ENCODE data around the gene BNC2. TPM values are rescaled to one million over a fixed set of nuclear protein-coding genes. Genes with fewer than 3 reads are reported as not detected.
"Not testable (repeated sequence)": the region's sequence is repeated elsewhere in the genome, so short reads cannot be mapped to it uniquely, and the experiment has no call there.

BNC2 gene
- total and polyA plus RNA-seq, 2 of the 4 experiments (the other 2 are of a cell fraction), result 15.5 to 45.2 TPM

- no CpG with 5 or more reads among the region's 6 CpGs for WGBS, 2 experiments (ENCODE audit: extremely low coverage in 2 of 2, insufficient read length in 1 of 2)
- no peak overlapping the region for H2BK120ac ChIP-seq (ENCODE audit: low read depth, low read length)
- BruUV-seq (replicated peaks), result no TSS peak
- H2BK20ac ChIP-seq (ENCODE audit: low read depth, low read length), result 0 out of 2 replicates have a peak overlapping the region, but pooled peaks have one; percentile 14
- dilution Hi-C loops (cut with HindIII; ENCODE audit: low sequenced_read_pairs, unreplicated experiment), result no loop called here
- no peak overlapping the region for H4K91ac ChIP-seq (ENCODE audit: insufficient read depth, low read depth, low read length)
- H4K5ac ChIP-seq (ENCODE audit: low read depth, low read length), result no peak overlapping the region
- no peak overlapping the region for H3K4me3 ChIP-seq (ENCODE audit: insufficient read depth, low read depth, low read length)
- H2AK5ac ChIP-seq (ENCODE audit: low read depth, low read length), result no peak overlapping the region; the same call in none of the 2 replicates
- H3K9me1 ChIP-seq (ENCODE audit: insufficient read depth, low read length), result peaks cover 10% of the 10 kb centered on the region; the same call in 1 of the 2 replicates
- H2BK15ac ChIP-seq (ENCODE audit: low read depth, low read length), result peak overlapping the region; percentile 64; the same call in 1 of the 3 replicates
- intact Hi-C loops (cut with micrococcal nuclease), result no loop called here
- H3K27ac ChIP-seq (ENCODE audit: insufficient read depth, low read length), result no peak overlapping the region
- no peaks in the 10 kb centered on the region for H4K20me1 ChIP-seq (ENCODE audit: insufficient read depth, low read length)
- no peaks in the 10 kb centered on the region; the same call in 1 of the 2 replicates for H3K9me3 ChIP-seq (ENCODE audit: control insufficient read depth, insufficient read depth, low read length)
- no peak overlapping the region for H2AK9ac ChIP-seq (replicated peaks; ENCODE audit: low read depth, low read length, poor library complexity)
- H3K14ac ChIP-seq (replicated peaks; ENCODE audit: low read depth, low read length), result no peak overlapping the region
- no peak overlapping the region for H3K4ac ChIP-seq (ENCODE audit: low read depth, low read length)
- H3K36me3 ChIP-seq (ENCODE audit: control insufficient read depth, insufficient read depth, low read length), result no peaks in the 10 kb centered on the region
- H3K9ac ChIP-seq (ENCODE audit: low read depth, low read length), result no peak overlapping the region
- peak; percentile 27 for DNase-seq
- no peak overlapping the region for H2BK5ac ChIP-seq (ENCODE audit: low read depth, low read length, poor library complexity, severe bottlenecking)
- no peaks in the 10 kb centered on the region for H3K79me1 ChIP-seq (ENCODE audit: low read depth in 1 of 2, low read length in 2 of 2)
- H4K8ac ChIP-seq (ENCODE audit: low read depth in 2 of 2, low read length in 2 of 2), result no peak overlapping the region; a peak in 1 of 4 replicates
- no peak for ATAC-seq (ENCODE audit: low read depth)
- TF ChIP-seq NFE2L2 (IDR thresholded peaks at IDR 0.05; ENCODE audit: low read depth, low read length) (no peak), RFX5 (IDR thresholded peaks at IDR 0.05; ENCODE audit: low read depth, low read length) (no peak)
- TF ChIP-seq, protein P1, sequence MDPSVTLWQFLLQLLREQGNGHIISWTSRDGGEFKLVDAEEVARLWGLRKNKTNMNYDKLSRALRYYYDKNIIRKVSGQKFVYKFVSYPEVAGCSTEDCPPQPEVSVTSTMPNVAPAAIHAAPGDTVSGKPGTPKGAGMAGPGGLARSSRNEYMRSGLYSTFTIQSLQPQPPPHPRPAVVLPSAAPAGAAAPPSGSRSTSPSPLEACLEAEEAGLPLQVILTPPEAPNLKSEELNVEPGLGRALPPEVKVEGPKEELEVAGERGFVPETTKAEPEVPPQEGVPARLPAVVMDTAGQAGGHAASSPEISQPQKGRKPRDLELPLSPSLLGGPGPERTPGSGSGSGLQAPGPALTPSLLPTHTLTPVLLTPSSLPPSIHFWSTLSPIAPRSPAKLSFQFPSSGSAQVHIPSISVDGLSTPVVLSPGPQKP (IDR thresholded peaks at IDR 0.05; ENCODE audit: borderline replicate concordance, low read depth, low read length), result no peak
- H3K4me1 ChIP-seq (ENCODE audit: control insufficient read depth, insufficient read depth, low read length), result peaks cover 8% of the 10 kb centered on the region
- in situ Hi-C loops (cut with MboI; ENCODE audit: low sequenced_read_pairs), result no loop called here
- H3K27me3 ChIP-seq (ENCODE audit: control insufficient read depth, insufficient read depth, low read length), result no peaks in the 10 kb centered on the region
- H3K4me2 ChIP-seq (ENCODE audit: low read depth, low read length), result no peak overlapping the region
- CTCF ChIA-PET, result interaction anchor here (0.7 kb wide), 1 partner anchor 150 kb away, joined by 3 read pairs; no protein-coding TSS in a partner anchor
- H2AFZ ChIP-seq (replicated peaks; ENCODE audit: low read length, poor library complexity), result no peak overlapping the region
- no peak overlapping the region for H3K23ac ChIP-seq (ENCODE audit: low read depth, low read length)
- POLR2A ChIA-PET (ENCODE audit: unreplicated experiment), result no interaction called here
- H3K18ac ChIP-seq (ENCODE audit: low read depth, low read length), result peak overlapping the region; percentile 79
- no peak overlapping the region for H3K56ac ChIP-seq (ENCODE audit: extremely low read depth, insufficient read depth, low read length)
These were observed 13.1 kb upstream of the BNC2 start for GRCh38 chr9:16883586-16883985.

DNA sequence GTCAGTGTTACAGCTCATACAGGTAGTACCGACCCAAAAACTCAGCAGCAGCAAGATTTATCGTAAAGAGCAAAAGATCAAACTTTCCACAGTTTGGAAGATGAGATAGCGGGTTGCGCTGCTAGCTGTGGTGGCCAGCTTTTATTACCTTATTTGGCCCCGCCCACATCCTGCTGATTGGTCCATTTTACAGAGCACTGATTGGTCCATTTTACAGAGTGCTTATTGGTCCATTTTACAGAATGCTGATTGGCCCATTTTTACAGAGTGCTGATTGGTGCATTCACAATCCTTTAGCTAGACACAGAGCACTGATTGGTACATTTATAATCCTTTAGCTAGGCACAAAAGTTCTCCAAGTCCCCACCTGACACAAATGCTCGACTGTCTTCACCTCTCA lies 12.0 kb upstream of the BNC2 start:
- H3K4me3 ChIP-seq (ENCODE audit: insufficient read depth, low read depth, low read length); intact Hi-C loops (cut with micrococcal nuclease); H3K79me1 ChIP-seq (ENCODE audit: low read depth in 1 of 2, low read length in 2 of 2); H4K20me1 ChIP-seq (ENCODE audit: insufficient read depth, low read length); POLR2A ChIA-PET (ENCODE audit: unreplicated experiment); H3K14ac ChIP-seq (replicated peaks; ENCODE audit: low read depth, low read length); H4K8ac ChIP-seq (ENCODE audit: low read depth in 2 of 2, low read length in 2 of 2); H3K36me3 ChIP-seq (ENCODE audit: control insufficient read depth, insufficient read depth, low read length); H4K5ac ChIP-seq (ENCODE audit: low read depth, low read length); H3K9me3 ChIP-seq (ENCODE audit: control insufficient read depth, insufficient read depth, low read length); H4K91ac ChIP-seq (ENCODE audit: insufficient read depth, low read depth, low read length); H3K4me1 ChIP-seq (ENCODE audit: control insufficient read depth, insufficient read depth, low read length); H3K18ac ChIP-seq (ENCODE audit: low read depth, low read length); H3K4ac ChIP-seq (ENCODE audit: low read depth, low read length); H3K56ac ChIP-seq (ENCODE audit: extremely low read depth, insufficient read depth, low read length); H3K9ac ChIP-seq (ENCODE audit: low read depth, low read length); in situ Hi-C loops (cut with MboI; ENCODE audit: low sequenced_read_pairs); ATAC-seq (ENCODE audit: low read depth); H2BK15ac ChIP-seq (ENCODE audit: low read depth, low read length); H2BK5ac ChIP-seq (ENCODE audit: low read depth, low read length, poor library complexity, severe bottlenecking); H2BK120ac ChIP-seq (ENCODE audit: low read depth, low read length); H2AFZ ChIP-seq (replicated peaks; ENCODE audit: low read length, poor library complexity); H3K23ac ChIP-seq (ENCODE audit: low read depth, low read length); CTCF ChIA-PET; H2BK20ac ChIP-seq (ENCODE audit: low read depth, low read length); dilution Hi-C loops (cut with HindIII; ENCODE audit: low sequenced_read_pairs, unreplicated experiment); H2AK5ac ChIP-seq (ENCODE audit: low read depth, low read length); BruUV-seq (replicated peaks); H3K27ac ChIP-seq (ENCODE audit: insufficient read depth, low read length); H3K9me1 ChIP-seq (ENCODE audit: insufficient read depth, low read length); H2AK9ac ChIP-seq (replicated peaks; ENCODE audit: low read depth, low read length, poor library complexity); H3K4me2 ChIP-seq (ENCODE audit: low read depth, low read length); H3K27me3 ChIP-seq (ENCODE audit: control insufficient read depth, insufficient read depth, low read length); DNase-seq: not testable (repeated sequence)
- 67% methylated on average over 2 of the region's 6 CpGs; no CpG with 5 or more reads in 1 of the 2 experiments for WGBS, 2 experiments (ENCODE audit: extremely low coverage in 2 of 2, insufficient read length in 1 of 2)
